Rectal smooth muscle tissue (tissue), 1 donor: Measurements from ENCODE around the gene ARL5A.

Experiments used
- H3K27ac ChIP-seq: one replicate; pipeline ENCODE4 v1.7.0; 2013; ENCODE audit warnings: low read depth, low read length, inconsistent platforms
- H3K27me3 ChIP-seq: one replicate; pipeline ENCODE4 v1.7.0; 2013; ENCODE audit warnings: low read length; ENCODE audit not compliant: control insufficient read depth, insufficient read depth
- H3K36me3 ChIP-seq: one replicate; pipeline ENCODE4 v1.7.0; 2013; ENCODE audit warnings: low read length; ENCODE audit not compliant: control insufficient read depth, insufficient read depth
- H3K4me1 ChIP-seq: one replicate; pipeline ENCODE4 v1.7.0; 2013; ENCODE audit warnings: low read length; ENCODE audit not compliant: control insufficient read depth, insufficient read depth
- H3K4me3 ChIP-seq: one replicate; pipeline ENCODE4 v1.7.0; 2013; ENCODE audit warnings: low read length
- H3K9ac ChIP-seq: one replicate; pipeline ENCODE4 v1.7.0; 2013; ENCODE audit warnings: low read length

ARL5A gene

DNA sequence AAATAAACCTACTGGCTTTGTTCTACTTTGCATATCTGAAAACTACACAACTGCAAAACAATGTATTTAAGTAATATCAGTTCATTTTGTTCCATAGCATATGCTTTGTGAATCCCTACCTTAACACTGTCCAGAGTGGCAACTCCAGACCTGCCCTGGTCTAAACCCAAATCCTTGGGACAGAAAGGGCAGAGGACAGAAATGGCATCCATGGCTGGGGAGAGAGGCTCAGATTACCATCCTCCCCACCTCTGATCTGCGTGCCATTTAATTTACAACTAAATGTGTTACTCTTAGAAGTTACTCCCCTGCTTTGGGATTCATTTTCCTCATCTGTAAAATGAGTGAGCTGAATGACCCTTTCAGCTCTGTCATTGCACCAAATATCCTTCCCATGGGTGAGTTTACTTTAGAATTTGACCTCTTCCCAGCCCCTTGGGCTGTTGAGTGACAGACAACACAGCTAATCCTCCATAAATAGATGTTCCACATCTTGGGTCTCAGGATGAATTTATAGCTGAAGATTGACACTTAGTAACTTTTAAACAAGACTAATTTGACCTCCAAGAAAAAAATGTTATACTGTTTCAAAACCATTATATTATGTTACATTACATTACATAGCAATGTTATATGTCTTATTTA is 73.8 kb downstream of the ARL5A start:
- no peak overlapping the region for H3K9ac ChIP-seq
- H3K27ac ChIP-seq: no peak overlapping the region
- no peaks in the 10 kb centered on the region for H3K4me1 ChIP-seq
- H3K4me3 ChIP-seq: no peak overlapping the region
- H3K27me3 ChIP-seq: no peaks in the 10 kb centered on the region
- no peaks in the 10 kb centered on the region for H3K36me3 ChIP-seq

DNA sequence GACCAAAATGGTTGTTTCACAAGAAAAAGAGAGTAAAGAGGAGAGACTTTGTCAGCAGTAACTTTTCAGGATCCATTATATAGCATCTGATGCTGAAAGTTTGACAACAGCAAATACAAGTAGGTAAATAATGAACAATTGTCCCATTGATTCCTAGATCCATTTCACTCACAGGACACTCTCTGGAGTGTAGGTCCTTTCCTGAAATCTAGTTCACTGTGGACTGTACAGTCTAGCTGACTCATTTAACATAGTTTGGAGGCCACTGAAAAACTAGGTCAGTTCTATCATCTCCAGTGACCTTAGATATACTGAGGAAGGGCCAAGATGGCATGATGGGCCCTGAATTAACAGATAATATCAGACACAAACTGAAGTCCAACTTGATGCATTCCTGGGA is 74.7 kb downstream of the ARL5A start:
- Histone ChIP-seq H3K27ac (no peak overlapping the region), H3K36me3 (no peaks in the 10 kb centered on the region), H3K27me3 (no peaks in the 10 kb centered on the region), H3K9ac (no peak overlapping the region), H3K4me3 (no peak overlapping the region), H3K4me1 (no peaks in the 10 kb centered on the region)
